Gastroesophageal sphincter (tissue), 4 donors: Measurements from ENCODE around the gene KDM3B. TPM values are rescaled to one million over a fixed set of nuclear protein-coding genes. Genes with fewer than 3 reads are reported as not detected.
"Not testable (repeated sequence)": the region's sequence is repeated elsewhere in the genome, so short reads cannot be mapped to it uniquely, and the experiment has no call there.

Experiments
- ATAC-seq: fragments of 150-250 bp; one replicate; pipeline ENCODE4 v1.9.1; 2016; ENCODE audit warnings: mild to moderate bottlenecking, moderate library complexity
- H3K27ac ChIP-seq, 4 donors: fragments of 200-600 bp; sonication (generic) in 3 of 4; 1 replicate in 3 of 4; 2 replicates in 1 of 4; pipeline ENCODE4 v1.5.1; 2016 to 2019
- H3K27me3 ChIP-seq: fragments of 200-600 bp; sonication (generic); one replicate; pipeline ENCODE4 v1.5.1; 2019
- H3K36me3 ChIP-seq, 2 donors: fragments of 200-600 bp; sonication (generic); one replicate each; pipeline ENCODE4 v1.5.1; 2019; ENCODE audit warnings: control low read depth in 1 of 2
- H3K4me1 ChIP-seq, 3 donors: fragments of 200-600 bp; sonication (generic); 1 replicate in 2 of 3; 2 replicates in 1 of 3; pipeline ENCODE4 v1.5.1; 2016 to 2019; ENCODE audit warnings: control low read depth in 2 of 3
- H3K4me3 ChIP-seq, 2 donors: fragments of 200-600 bp; sonication (generic); one replicate each; pipeline ENCODE4 v1.5.1; 2019; ENCODE audit warnings: mild to moderate bottlenecking in 1 of 2, moderate library complexity in 1 of 2
- H3K9me3 ChIP-seq, 3 donors: fragments of 200-600 bp; sonication (generic); one replicate each; pipeline ENCODE4 v1.5.1; 2017 to 2019; ENCODE audit warnings: control low read depth in 2 of 3
- CTCF ChIP-seq, 4 experiments: fragments of 200-600 bp in 2 of 4; fragments of 450-650 bp in 2 of 4; sonication (generic) in 1 of 4; IDR thresholded peaks; one replicate each; pipeline ENCODE4 v1.5.1; 2017 to 2019; ENCODE audit warnings: antibody characterized with exemption in 4 of 4, mild to moderate bottlenecking in 2 of 4, moderate library complexity in 2 of 4
- EP300 ChIP-seq: sonication (generic); formaldehyde crosslinking; IDR thresholded peaks from one replicate; pipeline ENCODE4 v1.6.1; 2017; ENCODE audit warnings: antibody characterized with exemption, mild to moderate bottlenecking
- POLR2A ChIP-seq, 2 donors: fragments of 450-650 bp; IDR thresholded peaks; one replicate each; pipeline ENCODE4 v1.6.1; 2017; ENCODE audit warnings: antibody characterized with exemption in 2 of 2, mild to moderate bottlenecking in 2 of 2, moderate library complexity in 1 of 2
- POLR2AphosphoS5 ChIP-seq: sonication (generic); formaldehyde crosslinking; IDR thresholded peaks from one replicate; pipeline ENCODE4 v1.6.1; 2017; ENCODE audit warnings: antibody characterized with exemption
- WGBS, 2 donors: methylation state at CpG; one replicate each; pipeline ENCODE4 v1.1.5; 2018; ENCODE audit warnings: low coverage in 1 of 2; 5-methylcytosine and 5-hydroxymethylcytosine counted together
- total RNA-seq, 4 donors: library from RNA; depleted of rRNA; stranded (reverse); fragments of >200 nt; gene quantifications; one replicate each; pipeline ENCODE4 v1.1.0, GENCODE V29; 2016

Gene KDM3B
- total RNA-seq, 4 donors from 2014 or later, result 63.4 to 94.0 (median 77.8) TPM

GRCh38 chr5:138410996-138411640, 58.6 kb downstream of the KDM3B start:
- H3K27me3 ChIP-seq, H3K4me1 ChIP-seq, ATAC-seq, H3K9me3 ChIP-seq, H3K27ac ChIP-seq, H3K4me3 ChIP-seq: not testable (repeated sequence)
- peaks cover 0 to 77% of the 10 kb centered on the region in 2 donors for H3K36me3 ChIP-seq
- 55 to 71% methylated on average over 8 to 11 of the region's 14 CpGs for WGBS, 2 donors
- TF ChIP-seq CTCF (IDR thresholded peaks at IDR 0.05), result peak; percentile 33 to 68 (median 62)

GRCh38 chr5:138418444-138418843, 66.0 kb downstream of the KDM3B start:
- ATAC-seq, result no peak
- 64 to 69% methylated on average over 2 of the region's 2 CpGs for WGBS, 2 donors
- TF ChIP-seq POLR2A (IDR thresholded peaks at IDR 0.05) (no peak), EP300 (no peak), POLR2AphosphoS5 (no peak), CTCF (IDR thresholded peaks at IDR 0.05) (no peak)
- H3K36me3 ChIP-seq, result peaks cover 3 to 100% of the 10 kb centered on the region in 2 donors
- H3K27me3 ChIP-seq, result no peaks in the 10 kb centered on the region
- H3K4me3 ChIP-seq, result no peak overlapping the region
- H3K27ac ChIP-seq, result no peak overlapping the region
- H3K9me3 ChIP-seq, result no peaks in the 10 kb centered on the region
- no peaks in the 10 kb centered on the region for H3K4me1 ChIP-seq

GRCh38 chr5:138425079-138425478, 72.6 kb downstream of the KDM3B start:
- peaks cover 1 to 100% of the 10 kb centered on the region in 2 donors for H3K36me3 ChIP-seq
- 83% methylated on average over 1 of the region's 1 CpG; no CpG with 5 or more reads in 1 of the 2 donors for WGBS, 2 donors
- H3K27me3 ChIP-seq, result no peaks in the 10 kb centered on the region
- H3K9me3 ChIP-seq, result no peaks in the 10 kb centered on the region
- TF ChIP-seq POLR2AphosphoS5 (no peak), EP300 (no peak), CTCF (IDR thresholded peaks at IDR 0.05) (no peak), POLR2A (IDR thresholded peaks at IDR 0.05) (no peak)
- H3K27ac ChIP-seq, result no peak overlapping the region
- no peaks in the 10 kb centered on the region for H3K4me1 ChIP-seq
- H3K4me3 ChIP-seq, result no peak overlapping the region
- ATAC-seq, result no peak

GRCh38 chr5:138435943-138436342, 83.5 kb downstream of the KDM3B start:
- peaks cover 0 to 31% (median 15%) of the 10 kb centered on the region in 3 donors for H3K4me1 ChIP-seq
- H3K36me3 ChIP-seq, result peaks cover 6 to 66% of the 10 kb centered on the region in 2 donors
- no peaks in the 10 kb centered on the region for H3K27me3 ChIP-seq
- H3K27ac ChIP-seq, result no peak overlapping the region
- ATAC-seq, result no peak
- TF ChIP-seq EP300 (no peak), POLR2AphosphoS5 (no peak), CTCF (IDR thresholded peaks at IDR 0.05) (no peak), POLR2A (IDR thresholded peaks at IDR 0.05) (no peak)
- WGBS, 2 donors, result 76 to 79% methylated on average over 3 to 5 of the region's 5 CpGs
- H3K9me3 ChIP-seq, result no peaks in the 10 kb centered on the region
- H3K4me3 ChIP-seq, result no peak overlapping the region

GRCh38 chr5:138438003-138438723, 85.7 kb downstream of the KDM3B start:
- H3K4me1 ChIP-seq, result peaks cover 0 to 31% (median 15%) of the 10 kb centered on the region in 3 donors
- no peaks in the 10 kb centered on the region for H3K9me3 ChIP-seq
- TF ChIP-seq POLR2A (IDR thresholded peaks at IDR 0.05) (no peak), POLR2AphosphoS5 (no peak), CTCF (IDR thresholded peaks at IDR 0.05) (no peak), EP300 (no peak)
- ATAC-seq, result no peak
- H3K27ac ChIP-seq, result peak overlapping the region in 3 of 4 donors; percentile 74 to 79 (median 78)
- peak overlapping the region; percentile 40 to 60 for H3K4me3 ChIP-seq
- no peaks in the 10 kb centered on the region for H3K27me3 ChIP-seq
- WGBS, 2 donors, result 66 to 75% methylated on average over 4 to 11 of the region's 11 CpGs
- H3K36me3 ChIP-seq, result peaks cover 0 to 44% of the 10 kb centered on the region in 2 donors
